ENCODE results near the gene HES1. TPM values are rescaled to one million over a fixed set of nuclear protein-coding genes. Genes with fewer than 3 reads are reported as not detected.

The HES1 gene
- total and polyA plus RNA-seq, 8 donors = 4.7 to 101 (median 42.2) TPM

DNA sequence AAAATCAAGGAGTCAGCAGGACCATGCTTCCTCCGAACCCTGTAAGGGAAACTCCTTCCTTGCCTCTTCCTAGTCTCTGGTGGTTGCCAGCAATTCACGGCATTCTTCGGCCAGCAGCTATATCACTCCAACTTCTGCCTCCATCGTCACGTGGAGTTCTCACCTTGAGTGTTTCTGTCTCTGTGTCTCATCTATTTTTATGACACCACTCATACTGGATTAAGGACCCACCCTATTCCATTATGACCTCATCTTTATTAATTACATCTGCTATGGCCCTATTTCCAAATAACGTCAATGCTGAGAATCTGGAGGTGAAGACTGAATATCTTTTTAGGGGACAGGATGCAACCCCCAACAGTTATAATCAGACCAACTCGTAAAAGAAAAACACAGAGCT lies 21.8 kb upstream of the HES1 start:
- H3K4me3 ChIP-seq = no peak overlapping the region
- peaks cover 0 to 5% (median 0%) of the 10 kb centered on the region in 3 donors for H3K27me3 ChIP-seq
- H3K4me1 ChIP-seq = peaks cover 10 to 44% (median 25%) of the 10 kb centered on the region in 4 donors
- no peak for DNase-seq
- WGBS, 5 donors = 92 to 94% (median 92%) methylated on average over 7 of the region's 7 CpGs
- intact Hi-C loops (cut with DNase I; ENCODE audit: low total_unique reads) = no loop called here
- TF ChIP-seq, protein P1, sequence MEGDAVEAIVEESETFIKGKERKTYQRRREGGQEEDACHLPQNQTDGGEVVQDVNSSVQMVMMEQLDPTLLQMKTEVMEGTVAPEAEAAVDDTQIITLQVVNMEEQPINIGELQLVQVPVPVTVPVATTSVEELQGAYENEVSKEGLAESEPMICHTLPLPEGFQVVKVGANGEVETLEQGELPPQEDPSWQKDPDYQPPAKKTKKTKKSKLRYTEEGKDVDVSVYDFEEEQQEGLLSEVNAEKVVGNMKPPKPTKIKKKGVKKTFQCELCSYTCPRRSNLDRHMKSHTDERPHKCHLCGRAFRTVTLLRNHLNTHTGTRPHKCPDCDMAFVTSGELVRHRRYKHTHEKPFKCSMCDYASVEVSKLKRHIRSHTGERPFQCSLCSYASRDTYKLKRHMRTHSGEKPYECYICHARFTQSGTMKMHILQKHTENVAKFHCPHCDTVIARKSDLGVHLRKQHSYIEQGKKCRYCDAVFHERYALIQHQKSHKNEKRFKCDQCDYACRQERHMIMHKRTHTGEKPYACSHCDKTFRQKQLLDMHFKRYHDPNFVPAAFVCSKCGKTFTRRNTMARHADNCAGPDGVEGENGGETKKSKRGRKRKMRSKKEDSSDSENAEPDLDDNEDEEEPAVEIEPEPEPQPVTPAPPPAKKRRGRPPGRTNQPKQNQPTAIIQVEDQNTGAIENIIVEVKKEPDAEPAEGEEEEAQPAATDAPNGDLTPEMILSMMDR (IDR thresholded peaks at IDR 0.05) = no peak
- TF ChIP-seq POLR2AphosphoS5 (IDR thresholded peaks at IDR 0.05) (no peak), EP300 (IDR thresholded peaks at IDR 0.05) (no peak), POLR2A (IDR thresholded peaks at IDR 0.05) (no peak)
- H3K9me3 ChIP-seq = no peaks in the 10 kb centered on the region
- peak overlapping the region in 2 of 5 donors; percentile 75 for H3K27ac ChIP-seq
- H3K36me3 ChIP-seq = no peaks in the 10 kb centered on the region

DNA sequence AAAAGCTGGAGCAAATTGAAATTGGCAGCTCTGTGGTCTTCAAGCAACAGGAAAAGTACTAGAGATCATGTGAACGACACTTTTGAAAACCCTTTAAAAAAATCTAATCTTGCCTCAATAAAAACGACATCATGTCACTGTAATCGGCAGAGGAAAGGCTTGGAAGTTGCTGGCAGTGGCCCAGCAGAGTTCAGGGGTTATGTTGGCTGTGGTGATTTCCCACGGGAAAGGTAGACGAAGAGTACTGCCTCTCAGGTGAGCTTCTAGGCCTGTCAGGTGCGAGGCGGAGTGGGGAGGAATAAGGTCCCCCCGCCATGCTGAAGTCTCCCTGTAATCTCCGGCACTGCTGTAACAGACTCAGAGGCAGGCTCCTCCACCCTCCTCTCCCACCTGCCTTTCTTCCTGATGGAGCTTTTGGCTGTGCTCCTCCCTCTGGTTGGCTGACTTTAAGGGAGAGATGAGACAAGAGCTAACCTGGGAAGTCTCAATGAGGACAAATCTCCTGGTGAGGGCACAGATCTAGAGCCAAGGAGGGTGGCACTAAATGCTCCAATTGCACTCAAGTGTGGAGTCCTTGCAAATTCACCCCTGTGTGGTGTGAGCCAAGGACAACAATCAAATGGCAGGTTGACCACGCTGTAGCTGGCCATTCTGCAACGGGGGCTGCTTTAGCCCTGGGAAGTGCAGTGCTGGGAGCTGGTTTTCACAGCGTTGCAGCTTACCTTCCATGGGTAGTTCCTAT lies 18.7 kb upstream of the HES1 start:
- TF ChIP-seq POLR2AphosphoS5 (IDR thresholded peaks at IDR 0.05) = peak in 1 of 3 donors; percentile 5
- TF ChIP-seq, protein P1 (IDR thresholded peaks at IDR 0.05) = no peak
- 32 to 67% (median 45%) methylated on average over 11 to 12 of the region's 12 CpGs for WGBS, 5 donors
- Histone ChIP-seq H3K4me1 (peaks cover 13 to 34% (median 21%) of the 10 kb centered on the region in 4 donors), H3K27me3 (peaks cover 0 to 5% (median 0%) of the 10 kb centered on the region in 3 donors), H3K27ac (peak overlapping the region in 3 of 5 donors; percentile 20 to 54 (median 36)), H3K4me3 (no peak overlapping the region), H3K9me3 (no peaks in the 10 kb centered on the region), H3K36me3 (no peaks in the 10 kb centered on the region)
- DNase-seq = peak; percentile 80 to 81
- intact Hi-C loops (cut with DNase I; ENCODE audit: low total_unique reads) = no loop called here

DNA sequence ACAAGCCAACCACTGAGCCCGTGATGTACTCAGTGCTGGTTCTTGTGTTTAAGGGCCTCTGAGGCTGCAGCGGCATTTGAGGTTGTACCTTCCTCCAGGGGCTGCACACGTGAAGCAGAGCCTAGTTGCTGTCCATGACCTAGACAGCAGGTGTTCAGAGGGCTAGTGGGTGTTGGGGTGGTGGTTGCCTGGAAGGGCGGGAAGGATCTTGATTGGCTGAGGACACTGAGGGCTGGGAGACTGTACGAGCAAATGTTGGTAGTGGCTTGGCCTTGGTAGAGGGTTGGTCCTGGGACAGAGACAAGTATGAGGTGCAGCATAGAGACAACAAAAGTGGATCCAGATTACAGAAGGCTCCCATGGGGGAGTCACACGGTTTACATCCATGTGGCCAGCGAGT lies 17.0 kb upstream of the HES1 start:
- Histone ChIP-seq H3K4me3 (no peak overlapping the region), H3K9me3 (no peaks in the 10 kb centered on the region), H3K4me1 (peaks cover 14 to 35% (median 23%) of the 10 kb centered on the region in 4 donors), H3K27ac (no peak overlapping the region), H3K27me3 (peaks cover 0 to 5% (median 0%) of the 10 kb centered on the region in 3 donors), H3K36me3 (no peaks in the 10 kb centered on the region)
- 92 to 97% (median 95%) methylated on average over 7 of the region's 7 CpGs for WGBS, 5 donors
- intact Hi-C loops (cut with DNase I; ENCODE audit: low total_unique reads) = no loop called here
- TF ChIP-seq, protein P1 (IDR thresholded peaks at IDR 0.05) = no peak
- TF ChIP-seq POLR2A (IDR thresholded peaks at IDR 0.05) (no peak), POLR2AphosphoS5 (IDR thresholded peaks at IDR 0.05) (no peak), EP300 (IDR thresholded peaks at IDR 0.05) (no peak)
- DNase-seq = no peak

DNA sequence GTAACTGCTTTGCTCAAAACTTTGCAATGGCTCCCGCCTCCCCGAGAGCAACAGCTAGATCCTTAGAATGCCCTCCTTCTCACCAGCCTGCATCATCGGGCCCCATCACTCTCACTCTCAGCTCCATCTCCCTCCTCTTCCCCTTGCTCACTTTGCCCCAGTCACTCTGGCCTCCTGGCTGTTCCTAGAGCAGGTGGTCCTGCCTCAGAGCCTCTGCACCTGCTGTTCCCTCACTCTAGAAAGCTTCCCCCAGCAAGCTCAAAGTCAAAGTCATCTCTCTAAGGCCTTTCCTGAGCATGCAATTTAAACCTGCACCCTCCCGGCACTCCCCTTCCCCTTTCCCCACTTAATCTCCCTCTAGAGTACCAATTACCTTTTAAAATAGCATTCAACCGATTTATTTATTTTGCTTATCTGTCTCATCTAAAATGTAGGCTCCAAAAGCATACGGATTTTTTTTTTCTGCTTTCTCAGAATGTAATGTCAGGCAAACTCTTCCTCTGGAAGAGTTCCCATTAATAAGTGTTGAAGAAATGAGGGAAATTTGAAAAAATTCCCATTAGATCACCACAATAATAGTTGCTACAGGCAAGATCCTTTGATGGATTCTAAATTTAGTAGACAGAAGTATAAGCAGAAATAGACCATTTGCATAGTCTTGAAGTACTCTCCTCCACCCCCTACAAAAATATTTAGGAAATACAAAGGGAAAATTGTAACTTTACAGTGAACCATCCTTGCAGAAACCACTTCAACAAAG lies 15.9 kb upstream of the HES1 start:
- no peaks in the 10 kb centered on the region for H3K9me3 ChIP-seq
- no peak overlapping the region for H3K27ac ChIP-seq
- H3K36me3 ChIP-seq = no peaks in the 10 kb centered on the region
- TF ChIP-seq EP300 (IDR thresholded peaks at IDR 0.05) (no peak), POLR2A (IDR thresholded peaks at IDR 0.05) (no peak), POLR2AphosphoS5 (IDR thresholded peaks at IDR 0.05) (no peak)
- TF ChIP-seq, protein P1 (IDR thresholded peaks at IDR 0.05) = no peak
- DNase-seq = no peak
- H3K27me3 ChIP-seq = peaks cover 0 to 5% (median 0%) of the 10 kb centered on the region in 3 donors
- peaks cover 14 to 41% (median 25%) of the 10 kb centered on the region in 4 donors for H3K4me1 ChIP-seq
- intact Hi-C loops (cut with DNase I; ENCODE audit: low total_unique reads) = no loop called here
- H3K4me3 ChIP-seq = no peak overlapping the region
- 66 to 72% (median 72%) methylated on average over 6 of the region's 6 CpGs for WGBS, 5 donors
